ENCODE results near the gene SLAMF1.
"Not testable (repeated sequence)": the region's sequence is repeated elsewhere in the genome, so short reads cannot be mapped to it uniquely, and the experiment has no call there.

SLAMF1 gene

DNA sequence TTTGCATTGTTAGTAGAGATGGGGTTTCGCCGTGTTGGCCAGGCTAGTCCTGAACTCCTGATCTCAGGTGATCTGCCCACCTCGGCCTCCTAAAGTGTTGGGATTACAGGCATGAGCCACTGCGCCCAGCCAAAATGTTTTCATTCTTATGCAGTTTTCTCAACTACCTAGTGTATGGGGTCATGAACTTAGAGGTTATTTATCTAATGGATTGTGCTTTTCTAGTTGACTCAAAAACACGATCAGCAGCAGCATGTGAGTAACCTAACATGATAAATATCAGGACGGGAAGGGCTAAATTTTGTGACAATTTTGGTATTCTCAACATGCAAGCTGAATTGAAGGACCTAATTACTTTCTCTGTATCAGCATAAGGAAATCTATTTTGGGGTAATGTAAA lies 58.4 kb downstream of the SLAMF1 start:
- DNase-seq, result no peak

DNA sequence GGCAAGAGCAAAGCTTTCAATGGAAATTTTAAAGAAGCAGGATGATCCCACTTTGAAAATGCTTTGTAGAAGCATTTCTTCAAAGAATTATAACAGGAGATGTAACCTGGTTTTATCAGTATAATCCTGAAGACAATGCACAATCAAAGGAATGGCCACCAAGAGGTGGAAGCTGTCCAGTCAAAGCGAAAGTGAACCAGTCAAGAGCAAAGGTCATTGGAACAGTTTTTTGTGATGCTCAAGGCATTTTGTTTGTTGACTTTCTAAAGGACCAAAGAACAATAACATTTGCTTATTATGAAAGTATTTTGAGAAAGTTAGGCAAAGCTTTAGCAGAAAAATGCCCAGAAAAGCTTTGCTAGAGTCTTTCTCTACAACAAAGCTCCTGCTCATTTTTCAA lies 62.1 kb downstream of the SLAMF1 start:
- no peak for DNase-seq

DNA sequence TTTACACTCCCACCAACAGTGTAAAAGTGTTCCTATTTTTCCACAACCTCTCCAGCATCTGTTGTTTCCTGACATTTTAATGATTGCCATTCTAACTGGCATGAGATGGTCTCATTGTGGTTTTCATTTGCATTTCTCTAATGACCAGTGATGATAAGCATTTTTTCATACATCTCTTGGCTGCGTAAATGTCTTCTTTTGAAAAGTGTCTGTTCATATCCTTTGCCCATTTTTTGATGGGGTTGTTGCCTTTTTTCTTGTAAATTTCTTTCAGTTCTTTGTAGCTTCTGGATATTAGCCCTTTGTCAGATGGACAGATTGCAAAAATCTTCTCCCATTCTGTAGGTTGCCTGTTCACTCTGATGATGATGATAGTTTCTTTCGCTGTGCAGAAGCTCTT lies 63.9 kb downstream of the SLAMF1 start:
- not testable (repeated sequence) for DNase-seq

DNA sequence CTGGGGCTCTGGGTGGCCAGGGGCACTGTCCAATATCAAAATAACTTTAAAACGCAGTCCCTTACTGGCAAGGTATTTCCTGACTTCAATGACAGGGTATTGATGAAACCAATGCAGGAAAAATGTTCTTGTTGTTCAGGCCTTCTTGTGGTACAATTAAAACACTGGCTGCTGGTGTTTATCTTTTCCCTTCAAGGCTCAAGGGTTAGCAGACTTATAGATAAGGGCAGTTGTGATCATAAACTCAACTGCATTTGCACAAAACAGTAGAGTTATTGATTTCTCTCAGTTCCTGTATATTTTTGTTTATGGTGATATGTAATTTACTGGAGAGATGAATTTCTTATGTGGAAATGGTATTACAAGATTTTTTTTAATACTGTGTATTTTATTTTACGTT lies 64.9 kb downstream of the SLAMF1 start:
- no peak for DNase-seq

DNA sequence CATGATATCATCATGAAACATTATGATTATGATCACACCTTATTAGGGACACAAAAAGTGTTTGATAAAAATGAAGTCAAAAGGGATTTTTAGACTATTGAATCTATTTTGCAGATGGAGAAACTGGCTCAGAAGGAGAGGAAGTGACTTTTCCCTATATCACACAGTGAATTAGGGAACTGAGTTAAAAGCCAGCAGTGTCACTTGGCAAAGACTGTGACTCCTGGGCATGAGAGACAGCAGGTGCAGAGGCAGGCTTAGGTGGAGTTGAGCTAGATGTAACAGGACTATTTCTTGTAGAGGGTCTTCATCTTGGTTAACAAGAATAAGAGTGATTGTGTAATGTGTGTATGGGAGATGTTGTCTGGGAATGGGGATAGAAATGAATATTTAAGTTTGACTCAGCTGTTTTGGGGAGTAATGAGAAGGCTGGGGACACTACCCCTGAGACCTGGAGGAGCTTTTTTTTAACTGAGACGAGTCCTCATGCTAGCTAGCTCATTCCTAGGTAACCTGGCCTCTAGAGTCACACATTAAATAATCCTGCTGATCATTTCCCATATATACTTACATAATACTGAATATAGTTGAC lies 66.5 kb downstream of the SLAMF1 start:
- DNase-seq, result no peak

DNA sequence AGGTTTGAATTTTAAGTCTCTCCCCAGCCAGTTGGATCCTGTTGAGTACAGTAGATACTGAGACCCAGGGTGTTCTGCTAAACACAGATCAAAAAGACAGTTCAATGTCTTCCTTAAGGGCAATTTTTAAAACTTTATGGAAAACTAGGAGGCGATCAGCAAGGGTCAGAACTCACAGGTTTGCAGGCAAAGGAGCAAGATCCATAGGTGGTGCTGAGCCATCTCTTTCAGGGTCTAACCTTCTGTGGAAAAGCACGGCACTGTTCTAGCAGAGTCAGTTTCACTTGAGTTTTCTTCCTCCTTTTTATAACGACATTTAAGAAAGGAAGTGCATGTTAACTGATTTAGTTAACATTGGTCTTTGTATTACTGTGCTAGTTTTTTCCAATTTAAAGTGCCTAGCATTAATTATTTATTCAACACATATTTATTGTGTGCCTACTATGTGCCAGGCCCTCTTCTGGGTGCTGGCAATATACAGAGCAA lies 67.6 kb downstream of the SLAMF1 start, which contains the start of gene CD84:
Gene CD84, minus strand, starts transcription at position 281 of the 486 bp plus-strand sequence. Its CDS starts 59 bp downstream, at position 222.
- no peak for DNase-seq

DNA sequence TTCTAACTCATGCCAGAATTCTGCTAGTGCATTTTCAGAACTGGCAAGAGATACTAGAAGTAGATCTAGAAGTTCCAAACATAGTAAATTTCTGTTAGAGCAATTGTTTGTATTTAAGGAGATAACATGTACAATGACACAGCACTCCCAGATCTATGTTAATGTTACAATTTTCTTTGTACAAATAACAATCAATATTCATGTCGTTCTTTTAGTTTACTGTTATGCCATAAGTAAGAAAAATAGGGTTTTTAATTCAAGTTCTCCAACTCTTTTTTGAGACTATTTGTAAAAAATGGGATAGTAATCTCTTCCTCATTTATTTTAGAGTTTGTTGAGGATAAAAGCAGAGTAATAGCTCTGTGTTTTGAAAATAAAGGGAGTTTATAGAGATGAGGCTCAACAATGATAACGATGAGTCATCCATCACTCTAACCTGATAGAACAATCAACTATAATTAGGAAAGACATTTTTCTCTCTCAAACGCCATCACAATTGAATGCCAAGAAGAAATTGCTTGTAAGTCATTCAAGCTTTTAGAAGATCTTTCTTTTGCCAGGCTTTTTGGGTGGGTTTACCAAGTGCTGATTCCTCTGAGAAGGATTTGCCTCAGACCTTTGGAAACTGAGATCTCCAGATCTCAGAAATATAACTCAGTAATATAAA lies 68.2 kb downstream of the SLAMF1 start:
- no peak for DNase-seq

DNA sequence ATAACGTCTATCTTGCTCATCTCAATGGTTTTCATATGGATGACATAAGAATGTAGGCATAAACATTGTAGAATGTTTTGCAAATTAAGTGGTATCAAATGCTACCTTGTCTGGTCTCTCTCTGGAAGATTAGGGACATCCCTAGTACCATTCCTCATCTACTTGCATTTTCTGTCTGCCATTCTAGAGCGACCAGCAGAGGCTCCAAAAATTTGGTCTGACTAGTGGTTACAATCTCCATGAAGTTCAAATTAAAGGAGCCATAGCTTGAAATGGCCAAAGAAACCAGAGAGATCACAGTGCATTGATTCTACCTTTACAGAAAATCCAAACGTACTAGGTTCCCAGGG lies 68.7 kb downstream of the SLAMF1 start:
- no peak for DNase-seq

DNA sequence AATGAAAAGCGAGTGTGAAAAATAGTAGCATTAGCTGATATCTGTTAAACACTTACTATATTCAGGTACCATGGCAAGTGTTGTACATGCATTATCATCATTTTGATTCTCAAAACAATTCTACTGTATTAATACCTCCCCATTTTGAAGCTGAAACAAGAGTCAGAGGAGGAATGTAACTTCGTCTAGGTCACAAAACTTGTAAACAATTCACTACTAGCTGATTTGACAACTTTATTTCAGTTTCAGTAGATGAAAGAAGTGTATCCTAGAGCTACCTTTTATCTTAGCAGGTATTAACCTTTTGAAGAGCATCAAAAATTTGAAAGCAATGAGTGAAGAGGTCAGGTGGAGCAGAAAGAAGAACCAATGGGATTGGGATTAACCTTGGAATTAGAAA lies 69.2 kb downstream of the SLAMF1 start:
- DNase-seq, result no peak

DNA sequence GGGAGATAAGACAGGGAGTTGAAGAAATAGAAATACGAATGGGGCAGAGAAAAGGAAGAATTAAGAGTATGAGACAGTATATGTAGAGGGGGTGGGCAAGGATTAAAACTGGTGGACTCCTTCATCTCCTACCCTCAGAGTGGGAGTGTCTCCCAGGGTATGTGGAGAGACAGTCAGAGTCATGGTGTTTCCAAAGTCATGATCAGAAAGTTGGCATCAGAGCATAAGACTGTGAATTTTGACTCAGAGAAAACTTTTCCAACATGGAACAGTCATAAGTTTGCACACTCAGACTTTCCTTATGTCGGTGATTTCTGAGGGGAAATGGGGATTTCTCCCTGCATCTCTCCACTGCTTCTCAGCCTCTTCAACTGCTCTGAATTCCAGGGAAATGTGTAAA lies 70.0 kb downstream of the SLAMF1 start:
- DNase-seq, result no peak

DNA sequence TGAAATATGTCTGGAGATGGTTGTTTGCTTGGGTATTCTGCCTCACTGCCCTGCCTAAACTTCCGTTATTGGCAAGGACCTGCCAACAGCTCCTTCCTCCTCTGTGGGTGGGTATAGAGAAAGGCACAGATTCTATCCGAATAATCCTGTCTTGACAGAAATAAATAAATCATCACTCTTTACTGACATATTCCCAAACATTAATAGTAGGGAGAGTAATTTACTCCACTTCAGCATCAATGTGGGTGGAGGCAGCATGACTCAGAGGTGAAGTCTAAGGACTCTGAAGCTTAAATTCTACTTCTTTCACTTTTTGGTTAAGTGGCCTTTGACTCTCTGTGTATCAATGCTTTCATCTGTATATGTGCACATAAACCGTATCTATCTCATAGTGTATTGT lies 70.5 kb downstream of the SLAMF1 start:
- peak; percentile 56 for DNase-seq

DNA sequence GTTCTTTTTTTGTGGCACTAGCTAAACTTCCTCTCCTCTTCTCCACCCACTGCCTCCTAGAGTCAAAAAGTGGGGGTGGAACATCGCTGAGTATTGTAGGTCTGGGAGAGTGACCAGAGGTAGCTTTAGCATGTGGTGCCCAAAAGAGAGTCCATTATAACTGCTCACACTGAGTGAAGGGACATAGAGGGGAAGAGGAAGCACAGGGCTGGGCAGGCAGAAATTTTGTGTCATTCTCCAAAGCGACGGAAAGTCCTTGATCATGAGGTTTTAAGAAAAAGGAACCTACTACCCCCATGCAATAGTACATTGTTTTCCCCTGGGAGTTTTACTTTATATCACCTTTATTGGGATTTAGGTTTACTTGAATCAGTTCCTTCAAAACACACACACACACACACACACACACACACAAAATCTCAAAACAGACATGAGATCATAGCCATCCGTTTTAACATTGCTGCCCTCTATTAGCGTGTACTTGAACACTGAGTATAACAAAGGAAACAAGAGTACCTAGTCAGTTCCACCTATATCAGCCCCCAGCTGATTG lies 71.7 kb downstream of the SLAMF1 start:
- DNase-seq, result no peak

DNA sequence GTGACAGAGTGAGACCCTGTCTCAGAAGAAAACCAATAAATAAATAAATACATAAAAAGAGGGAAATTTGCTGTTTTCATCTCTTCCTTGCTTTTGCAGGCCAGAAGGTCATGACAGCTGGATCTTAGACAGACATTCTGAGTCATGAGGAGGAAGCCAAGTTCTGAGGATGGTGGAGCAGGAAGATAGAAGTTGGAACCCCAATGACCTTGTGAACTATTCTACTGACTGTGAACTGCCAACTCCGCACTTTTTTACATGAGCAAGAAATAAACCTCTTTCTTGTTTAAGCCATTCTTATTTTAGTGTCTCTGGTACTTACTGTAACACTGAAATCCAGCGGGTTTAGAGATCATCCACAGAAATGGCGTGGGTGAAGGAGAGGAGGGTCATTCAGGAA lies 76.0 kb downstream of the SLAMF1 start:
- DNase-seq, result no peak

DNA sequence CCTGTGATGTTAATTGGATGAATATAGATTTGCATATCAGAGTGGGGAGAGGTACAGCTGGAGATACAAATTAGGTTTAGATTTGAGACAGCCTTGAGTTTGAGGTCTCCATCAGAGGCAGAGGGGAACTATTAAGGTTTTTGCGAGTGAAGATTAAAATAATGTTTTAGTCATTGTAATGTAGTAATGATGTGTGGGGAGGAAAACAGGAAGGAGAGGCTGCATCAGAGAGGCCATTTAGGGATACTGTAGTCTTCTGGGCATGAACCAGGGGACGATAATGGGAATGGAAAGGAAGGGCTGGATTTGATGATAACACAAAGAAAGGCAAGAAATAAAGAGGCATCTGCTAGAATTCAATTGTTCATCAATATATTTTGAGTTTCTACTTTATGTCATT lies 77.0 kb downstream of the SLAMF1 start:
- DNase-seq, result no peak

DNA sequence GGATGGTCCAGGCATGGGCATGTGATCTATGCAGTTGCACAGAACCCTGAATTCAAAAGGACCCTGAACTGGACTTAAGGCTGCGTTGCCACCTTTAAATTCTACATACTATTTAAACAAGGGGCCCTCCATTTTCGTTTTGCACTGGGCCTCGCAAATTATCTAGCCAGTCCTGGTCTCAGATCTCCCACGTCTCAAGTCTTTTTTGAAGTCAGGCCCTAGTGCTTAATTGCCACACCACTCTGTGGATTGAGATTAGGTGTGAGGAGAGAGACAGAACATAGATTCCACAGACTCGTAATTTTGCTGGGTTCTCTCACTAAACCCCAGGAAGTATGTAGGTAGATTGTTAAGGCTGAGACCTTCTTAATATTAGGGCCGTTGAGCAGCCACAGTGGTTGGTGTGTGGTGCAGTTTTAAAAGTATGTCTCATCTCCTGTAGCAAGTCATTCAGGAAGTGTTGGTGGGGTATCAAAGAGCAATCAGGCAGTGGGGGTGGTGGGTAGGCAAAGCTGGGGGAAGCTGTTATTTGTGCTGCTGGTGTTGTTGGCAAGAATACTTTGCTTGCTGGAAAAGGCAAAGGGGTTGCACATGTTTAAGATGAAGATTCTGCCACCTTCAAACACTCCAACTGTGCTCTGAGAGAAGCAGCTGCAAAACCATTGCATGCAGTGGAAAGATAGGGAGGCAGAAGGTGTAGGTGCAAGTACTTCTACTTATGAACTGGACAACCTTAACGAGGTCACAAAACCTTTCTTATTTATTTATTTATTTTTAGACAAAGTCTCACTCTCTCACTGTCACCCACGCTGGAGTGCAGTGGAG lies 78.8 kb downstream of the SLAMF1 start:
- DNase-seq, result peak; percentile 56

DNA sequence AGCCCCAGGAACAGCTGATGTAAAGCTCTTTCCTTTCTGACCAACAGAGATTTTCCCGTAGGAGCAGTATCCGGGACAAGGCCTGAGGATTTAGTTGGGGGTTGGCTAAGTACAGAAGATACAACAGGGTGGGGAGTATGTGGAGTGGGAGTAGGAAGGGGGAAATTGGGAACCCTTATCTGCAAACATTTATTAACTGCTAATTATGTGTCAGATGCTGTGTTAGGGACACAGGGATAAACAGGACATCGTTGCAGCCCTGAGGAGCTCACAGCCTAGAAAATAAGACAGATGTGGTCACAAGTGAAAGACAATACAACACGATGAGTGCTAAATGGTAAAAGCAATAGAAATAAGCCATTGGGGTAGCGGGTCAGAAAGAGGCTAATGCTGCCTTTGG lies 79.5 kb downstream of the SLAMF1 start:
- DNase-seq, result no peak

DNA sequence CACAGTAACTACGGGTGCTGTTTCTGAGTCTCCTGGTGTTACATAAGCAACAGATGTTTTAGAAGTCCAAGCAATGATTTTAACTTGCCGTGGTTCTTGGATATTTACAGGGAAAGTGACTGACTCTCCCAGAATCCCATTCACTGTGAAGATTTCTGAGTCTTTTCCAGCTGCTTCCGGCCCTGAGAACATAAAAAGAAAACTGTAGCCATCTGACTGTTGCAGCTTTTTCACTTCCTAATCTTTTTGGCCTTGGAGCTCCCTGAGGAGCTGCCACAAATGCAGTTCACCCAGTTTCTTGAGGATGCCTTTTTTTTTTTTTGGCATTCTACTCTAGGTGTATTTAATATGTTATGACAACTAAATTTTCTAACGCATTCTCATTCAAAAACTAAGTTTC lies 81.3 kb downstream of the SLAMF1 start:
- DNase-seq, result no peak

DNA sequence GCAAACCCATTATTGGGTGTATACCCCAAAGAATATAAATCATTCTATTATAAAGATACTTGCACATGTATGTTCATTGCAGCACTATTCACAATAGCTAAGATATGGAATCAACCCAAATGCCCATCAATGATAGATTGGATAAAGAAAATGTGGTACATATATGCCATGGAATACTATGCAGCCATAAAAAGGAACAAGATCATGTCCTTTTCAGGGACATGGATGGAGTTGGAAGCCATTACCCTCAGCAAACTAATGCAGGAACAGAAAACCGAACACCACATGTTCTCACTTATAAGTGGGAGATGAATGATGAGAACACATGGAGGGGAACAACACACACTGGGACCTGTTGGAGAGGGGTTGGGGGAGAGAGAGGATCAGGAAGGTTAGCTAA lies 83.6 kb downstream of the SLAMF1 start:
- not testable (repeated sequence) for DNase-seq

DNA sequence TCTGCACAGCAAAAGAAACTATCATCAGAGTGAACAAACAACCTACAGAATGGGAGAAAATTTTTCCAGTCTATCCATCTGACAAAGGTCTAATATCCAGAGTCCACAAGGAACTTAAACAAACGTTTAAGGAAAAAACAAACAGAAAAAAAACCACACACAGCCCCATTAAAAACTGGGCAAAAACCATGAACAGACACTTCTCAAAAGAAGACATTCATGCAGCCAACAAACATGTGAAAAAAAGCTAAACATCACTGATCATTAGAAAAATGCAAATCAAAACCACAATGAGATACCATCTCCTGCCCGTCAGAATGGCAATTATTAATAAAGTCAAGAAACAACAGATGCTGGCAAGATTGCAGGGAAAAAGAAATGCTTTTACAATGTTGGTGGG lies 84.1 kb downstream of the SLAMF1 start:
- not testable (repeated sequence) for DNase-seq

DNA sequence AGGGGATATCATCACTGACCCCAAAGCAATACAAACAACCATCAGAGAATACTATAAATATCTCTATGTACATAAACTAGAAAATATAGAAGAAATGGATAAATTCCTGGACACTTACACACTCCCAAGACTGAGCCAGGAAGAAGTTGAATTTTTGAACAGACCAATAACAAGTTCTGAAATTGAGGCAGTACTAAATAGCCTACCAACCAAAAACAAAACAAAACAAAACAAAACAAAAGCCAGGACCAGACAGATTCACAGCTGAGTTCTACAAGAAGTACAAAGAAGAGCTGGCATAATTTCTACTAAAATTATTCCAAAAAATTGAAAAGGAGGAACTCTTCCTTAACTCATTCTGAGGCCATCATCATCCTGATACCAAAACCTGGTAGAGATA lies 86.0 kb downstream of the SLAMF1 start:
- no peak for DNase-seq

DNA sequence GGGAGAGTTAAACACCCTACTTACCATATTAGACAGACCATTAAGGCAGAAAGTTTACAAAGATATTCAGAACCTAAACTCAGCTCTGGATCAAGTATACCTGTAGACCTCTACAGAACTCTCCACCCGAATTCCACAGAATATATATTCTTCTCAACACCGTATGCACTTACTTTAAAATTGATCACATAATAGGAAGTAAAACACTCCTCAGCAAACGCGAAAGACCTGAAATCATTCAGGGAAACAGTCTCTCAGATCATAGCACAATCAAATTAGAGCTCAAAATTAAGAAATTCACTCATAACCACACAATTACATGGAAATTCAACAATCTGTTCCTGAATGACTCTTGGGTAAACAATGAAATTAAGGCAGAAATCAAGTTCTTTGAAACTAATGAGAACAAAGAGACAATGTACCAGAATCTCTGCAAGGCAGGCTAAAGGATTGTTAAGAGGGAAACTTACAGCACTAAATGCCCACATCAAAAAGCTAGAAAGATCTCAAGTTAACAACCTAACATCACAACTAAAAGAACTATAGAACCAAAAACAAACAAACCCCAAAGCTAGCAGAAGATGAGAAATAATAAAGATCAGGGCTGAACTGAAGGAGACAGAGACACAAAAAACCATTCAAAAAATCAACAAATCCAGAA lies 86.7 kb downstream of the SLAMF1 start:
- DNase-seq, result no peak

DNA sequence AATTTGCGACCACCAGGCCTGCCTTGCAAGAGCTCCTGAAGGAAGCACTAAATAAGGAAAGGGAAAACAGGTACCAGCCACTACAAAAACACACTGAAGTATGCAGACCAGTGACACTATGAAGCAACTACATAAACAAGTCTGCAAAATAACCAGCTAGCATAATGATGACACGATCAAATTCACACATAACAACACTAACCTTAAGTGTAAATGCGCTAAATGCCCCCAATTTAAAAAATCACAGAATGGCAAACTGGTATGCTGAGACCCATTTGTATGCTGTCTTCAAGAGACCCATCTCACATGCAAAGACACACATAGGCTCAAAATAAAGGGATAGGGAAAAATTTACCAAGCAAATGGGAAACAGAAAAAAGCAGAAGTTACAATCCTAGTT lies 87.4 kb downstream of the SLAMF1 start:
- DNase-seq, result not testable (repeated sequence)

Data from activated T-cell treated with anti-CD3 and anti-CD28 coated beads for 4 hours (primary cell).